CD4-positive, alpha-beta T cell treated with Interleukin-6 for 4 hours (primary cell): Measurements from ENCODE around the gene SLC12A4.
"Not testable (repeated sequence)": the region's sequence is repeated elsewhere in the genome, so short reads cannot be mapped to it uniquely, and the experiment has no call there.

ENCODE experiments used
- DNase-seq: peaks from one replicate; pipeline ENCODE4 v3.0.0-alpha.2; 2020; ENCODE audit warnings: mixed read lengths

SLC12A4 gene

GRCh38 chr16:67968400-67969253, at the start of gene SLC12A4:
SLC12A4 (minus strand) TSS chr16:67968637; CDS start chr16:67968553, 84 bp downstream.
- DNase-seq, result peak; percentile 86

DNA sequence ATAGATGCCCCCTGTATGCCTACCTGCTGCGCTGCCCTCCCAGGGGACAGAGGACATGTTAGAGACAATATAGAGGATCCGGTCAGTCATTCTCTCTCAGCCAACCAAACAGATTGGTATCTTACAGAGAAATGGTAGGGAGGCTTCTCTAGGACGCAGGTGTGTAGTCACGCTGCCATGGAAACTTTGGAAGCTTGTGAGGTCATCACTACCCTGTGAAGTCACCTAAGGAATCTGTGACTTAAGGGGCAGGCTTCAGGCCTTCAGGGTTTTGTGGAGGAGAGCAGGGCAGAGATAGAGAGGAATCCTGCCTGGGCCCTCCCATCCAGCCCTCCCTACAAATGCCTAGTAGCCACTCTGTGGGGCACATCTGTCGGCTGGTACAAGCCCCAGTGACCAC, 47.2 kb upstream of the SLC12A4 start, which contains the start of gene DPEP2NB:
Gene DPEP2NB, minus strand, starts transcription at position 231 of the 400 bp plus-strand sequence. Its CDS starts 141 bp downstream, at position 90.
- DNase-seq, result no peak

DNA sequence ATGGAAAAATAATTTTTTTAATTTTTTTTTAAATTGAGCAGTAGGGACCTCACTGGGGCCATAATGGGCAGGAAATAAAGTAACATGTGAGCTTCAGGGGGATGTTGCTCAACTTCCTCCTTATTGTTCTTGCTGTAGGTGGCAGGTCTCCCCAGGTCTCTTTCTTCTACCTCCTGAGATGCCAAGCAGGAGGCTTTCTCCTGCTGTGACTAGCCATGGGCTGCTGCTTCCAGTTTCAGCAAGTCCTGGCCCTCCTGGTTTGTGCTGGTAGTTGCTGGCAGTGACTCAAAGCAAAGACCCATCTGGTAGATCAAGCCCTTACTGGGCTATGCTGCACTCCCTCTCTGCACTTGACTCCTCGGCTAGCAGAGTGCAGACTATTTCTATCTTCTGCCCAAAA, 45.0 kb upstream of the SLC12A4 start:
- DNase-seq, result no peak

DNA sequence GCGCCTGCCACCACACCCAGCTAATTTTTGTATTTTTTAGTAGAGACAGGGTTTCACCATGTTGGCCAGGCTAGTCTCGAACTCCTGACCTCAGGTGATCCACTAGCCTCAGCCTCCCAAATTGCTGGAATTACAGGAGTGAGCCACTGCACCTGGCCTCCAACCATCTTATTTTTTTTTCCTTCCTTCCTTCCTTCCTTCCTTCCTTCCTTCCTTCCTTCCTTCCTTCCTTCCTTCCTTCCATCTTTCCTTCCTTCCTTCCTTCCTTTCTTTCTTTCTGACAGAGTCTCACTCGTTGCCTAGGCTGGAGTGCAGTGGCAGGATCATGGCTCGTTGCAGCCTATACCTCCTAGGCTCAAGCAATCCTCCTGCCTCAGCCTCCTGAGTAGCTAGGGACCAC, 41.4 kb upstream of the SLC12A4 start:
- not testable (repeated sequence) for DNase-seq

- no peak for DNase-seq
Measured at GRCh38 chr16:68009157-68009735, 40.8 kb upstream of the SLC12A4 start.

GRCh38 chr16:68005786-68006286, 37.4 kb upstream of the SLC12A4 start:
- peak; percentile 76 for DNase-seq

DNA sequence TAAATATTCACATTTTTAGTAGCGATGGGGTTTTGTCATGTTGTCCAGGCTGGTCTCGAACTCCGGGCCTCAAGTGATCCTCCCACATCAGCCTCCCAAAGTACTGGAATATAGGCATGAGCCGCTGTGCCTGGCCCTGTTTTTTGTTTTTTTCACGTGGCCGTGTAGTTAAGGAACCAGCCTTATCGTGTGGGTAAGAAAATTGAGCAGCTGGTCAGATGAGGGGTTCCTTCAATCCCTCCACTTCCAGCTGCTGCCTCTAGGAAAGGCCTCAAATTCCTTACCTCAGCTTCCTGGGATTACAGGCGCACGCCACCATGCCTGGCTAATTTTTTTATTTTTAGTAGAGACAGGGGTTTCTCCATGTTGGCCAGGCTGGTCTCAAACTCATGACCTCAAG, 36.8 kb upstream of the SLC12A4 start:
- DNase-seq, result no peak

GRCh38 chr16:68003031-68003430, 34.6 kb upstream of the SLC12A4 start:
- DNase-seq, result no peak

DNA sequence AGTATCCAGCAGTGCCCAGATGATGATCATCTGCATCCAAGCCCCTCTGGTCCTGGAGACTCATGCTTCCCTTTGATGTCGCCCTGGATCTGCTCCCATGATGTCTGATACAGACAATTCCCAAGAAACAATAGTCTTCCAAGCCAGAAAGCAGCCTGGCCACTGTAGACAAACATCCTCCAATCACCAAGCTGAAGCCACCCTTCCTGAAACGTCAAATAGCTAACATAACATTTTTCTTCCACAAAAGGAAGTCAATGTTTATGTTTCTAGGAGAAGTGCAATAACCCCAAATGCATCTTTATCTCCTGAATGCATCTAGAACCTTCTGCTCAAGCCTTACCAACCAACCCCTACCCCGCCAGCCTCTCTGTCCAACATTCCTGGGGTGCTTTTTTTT, 32.0 kb upstream of the SLC12A4 start:
- no peak for DNase-seq

DNA sequence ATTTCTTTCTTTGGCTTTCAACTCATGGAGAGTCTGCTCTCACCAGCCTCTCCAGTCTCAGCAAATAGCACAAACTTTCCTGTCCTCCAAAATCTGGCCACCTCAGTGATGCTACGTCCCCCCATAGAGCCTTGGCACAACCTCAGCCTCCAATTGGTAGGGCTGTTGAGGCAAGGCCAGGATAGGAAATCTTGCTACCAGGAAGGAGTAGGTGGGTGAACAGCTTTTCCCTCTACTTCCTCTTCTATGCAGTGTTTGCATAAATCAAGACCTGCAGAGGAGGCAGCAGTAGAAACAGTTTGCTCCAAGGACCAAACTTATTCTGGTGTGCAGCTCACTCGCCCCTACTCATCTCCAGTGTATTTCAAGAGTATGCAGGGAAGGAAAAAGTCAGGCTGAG, 31.5 kb upstream of the SLC12A4 start:
- no peak for DNase-seq

- DNase-seq, result peak; percentile 71
Measured at GRCh38 chr16:67998779-67999688, 30.6 kb upstream of the SLC12A4 start, which contains the start of gene DPEP2. DPEP2 (minus strand) TSS chr16:67999484; CDS start chr16:67993212, 6,272 bp downstream.

- not testable (repeated sequence) for DNase-seq
Measured at GRCh38 chr16:67998231-67998778, 29.9 kb upstream of the SLC12A4 start.

- no peak for DNase-seq
Measured at GRCh38 chr16:67996666-67997065, 28.2 kb upstream of the SLC12A4 start.

DNA sequence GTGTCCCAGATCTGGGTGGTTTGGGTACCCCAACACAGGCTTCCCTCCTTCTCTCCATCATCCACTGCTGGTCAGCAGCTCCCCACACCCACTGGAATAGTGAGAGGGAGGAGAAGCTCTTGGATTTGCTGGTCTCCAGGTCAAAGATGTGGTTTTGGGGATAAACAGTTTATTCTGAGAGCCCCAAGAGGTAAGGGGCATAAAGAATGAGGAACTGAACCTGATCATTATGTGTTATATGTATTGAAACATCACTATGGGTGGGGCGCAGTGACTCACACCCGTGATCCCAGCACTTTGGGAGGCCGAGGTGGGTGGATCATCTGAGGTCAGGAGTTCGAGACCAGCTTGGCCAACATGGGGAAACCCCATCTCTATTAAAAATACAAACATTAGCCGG, 27.0 kb upstream of the SLC12A4 start:
- DNase-seq, result peak; percentile 15

GRCh38 chr16:67994040-67994408, 25.6 kb upstream of the SLC12A4 start:
- peak; percentile 12 for DNase-seq

DNA sequence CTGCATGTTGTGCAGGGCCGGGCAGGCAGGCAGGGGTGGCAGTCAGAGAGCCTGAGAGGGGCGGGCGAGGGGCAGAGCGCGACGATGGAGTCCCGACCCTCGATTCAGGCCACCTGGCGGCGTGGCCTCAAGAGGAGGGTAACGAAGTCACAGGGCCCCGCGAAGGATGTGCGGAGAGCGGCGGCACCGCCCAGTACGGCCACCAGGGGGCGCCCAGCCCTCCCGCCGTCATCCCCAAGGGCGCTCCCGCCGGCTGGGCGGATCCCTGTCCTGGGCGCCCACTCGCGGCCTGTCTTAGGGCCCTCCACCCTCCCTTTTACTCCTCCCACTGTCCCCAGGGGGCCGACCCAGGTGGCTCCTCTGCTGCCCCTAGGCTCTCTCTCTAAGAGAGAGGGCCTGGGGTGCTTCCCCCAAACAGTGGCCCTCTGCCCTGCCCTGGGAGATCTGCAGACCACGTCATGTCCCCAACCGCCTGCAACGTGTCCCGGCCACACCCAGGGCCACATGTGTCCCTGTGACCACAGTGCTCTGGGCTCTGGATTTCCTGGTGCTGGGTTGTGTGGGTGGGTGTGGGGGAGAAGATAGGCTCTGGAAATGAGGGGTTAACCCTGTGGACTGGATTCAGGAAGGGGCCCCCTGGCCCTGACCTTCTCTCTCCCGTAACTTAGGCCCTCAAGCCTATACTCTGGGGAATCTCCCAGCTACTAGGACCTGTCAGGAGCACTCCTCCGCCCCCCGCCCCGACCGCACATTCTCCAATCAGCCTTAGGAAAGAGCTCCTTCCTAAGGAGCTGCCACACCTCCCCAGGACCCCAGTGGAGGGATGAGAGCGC, 25.0 kb upstream of the SLC12A4 start:
- peak; percentile 87 for DNase-seq

GRCh38 chr16:67992661-67993206, 24.3 kb upstream of the SLC12A4 start:
- DNase-seq, result no peak

- DNase-seq, result no peak
Measured at GRCh38 chr16:67990018-67990386, 21.6 kb upstream of the SLC12A4 start.

DNA sequence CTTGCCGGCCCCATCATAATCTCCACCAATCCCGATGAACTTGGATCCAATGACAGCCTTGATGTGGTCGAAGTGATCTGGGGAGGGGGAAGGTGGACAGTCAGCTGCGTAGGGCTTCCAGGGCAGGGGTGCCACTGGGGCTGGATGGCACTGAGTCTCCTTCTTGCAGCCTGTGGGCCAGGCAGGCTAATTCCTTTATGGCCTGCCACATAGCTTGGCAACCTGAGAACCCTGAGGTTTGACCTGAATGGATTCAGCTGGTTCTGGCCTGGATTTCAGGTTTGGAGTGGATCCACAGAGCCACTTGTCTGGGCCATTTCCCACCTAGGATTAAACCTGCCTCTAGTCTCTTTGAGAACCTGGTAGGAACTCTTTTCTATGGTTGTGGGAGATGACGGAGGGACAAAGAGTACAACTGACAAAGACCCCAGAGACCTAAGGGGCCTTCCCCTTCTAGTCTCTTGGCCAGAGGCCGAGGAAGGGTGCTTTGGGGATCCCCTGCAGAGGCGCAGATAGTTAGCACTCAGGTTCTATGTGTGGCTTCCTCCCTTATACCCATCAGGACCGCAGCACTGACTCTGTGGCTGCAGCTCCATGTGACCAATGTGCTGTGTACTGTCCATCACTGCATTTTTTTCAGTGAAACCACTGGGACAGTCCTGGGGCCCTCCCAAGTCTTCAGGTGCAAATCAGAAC, 21.0 kb upstream of the SLC12A4 start:
- DNase-seq, result no peak

DNA sequence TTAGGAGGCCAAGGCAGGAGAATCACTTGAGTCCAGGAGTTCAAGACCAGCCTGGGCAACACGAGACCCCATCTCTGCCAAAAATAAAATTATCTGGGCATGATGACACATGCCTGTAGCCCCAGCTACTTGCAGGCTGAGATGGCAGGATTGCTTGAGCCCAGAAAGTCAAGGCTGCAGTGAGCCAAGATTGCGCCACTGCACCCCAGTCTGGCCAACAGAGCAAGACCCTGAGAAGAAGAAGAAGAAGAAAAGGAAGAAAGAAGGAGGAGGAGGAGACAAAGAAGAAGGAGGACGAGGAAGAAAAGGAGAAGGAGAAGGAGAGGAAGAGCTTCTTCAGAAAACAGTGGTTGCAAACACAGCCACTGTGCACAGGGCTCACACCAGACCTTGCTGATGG, 20.2 kb upstream of the SLC12A4 start:
- no peak for DNase-seq
